ENCODE measurements around the gene TSPAN9.

TSPAN9 gene

GRCh38 chr12:3184485-3184884, 107.3 kb downstream of the TSPAN9 start:
- H3K27ac ChIP-seq (ENCODE audit: poor library complexity, severe bottlenecking): no peak overlapping the region
- no peaks in the 10 kb centered on the region for H3K27me3 ChIP-seq (ENCODE audit: insufficient read depth, poor library complexity, severe bottlenecking)
- H3K4me3 ChIP-seq (ENCODE audit: severe bottlenecking): no peak overlapping the region
- peak; percentile 60 for ATAC-seq (ENCODE audit: low read depth)
- DNase-seq (ENCODE audit: low spot score): no peak
- TF ChIP-seq CTCF (IDR thresholded peaks at IDR 0.05; ENCODE audit: poor library complexity, severe bottlenecking): no peak
- no peaks in the 10 kb centered on the region for H3K36me3 ChIP-seq (ENCODE audit: low read depth)
- no peaks in the 10 kb centered on the region for H3K9me3 ChIP-seq (ENCODE audit: severe bottlenecking)
- peaks cover 15% of the 10 kb centered on the region for H3K4me1 ChIP-seq (ENCODE audit: insufficient read depth, poor library complexity, severe bottlenecking)

GRCh38 chr12:3185260-3185870, 108.2 kb downstream of the TSPAN9 start:
- no peaks in the 10 kb centered on the region for H3K36me3 ChIP-seq (ENCODE audit: low read depth)
- no peak for TF ChIP-seq CTCF (IDR thresholded peaks at IDR 0.05; ENCODE audit: poor library complexity, severe bottlenecking)
- peaks cover 15% of the 10 kb centered on the region for H3K4me1 ChIP-seq (ENCODE audit: insufficient read depth, poor library complexity, severe bottlenecking)
- no peak overlapping the region for H3K27ac ChIP-seq (ENCODE audit: poor library complexity, severe bottlenecking)
- H3K9me3 ChIP-seq (ENCODE audit: severe bottlenecking): no peaks in the 10 kb centered on the region
- ATAC-seq (ENCODE audit: low read depth) (no peak), DNase-seq (ENCODE audit: low spot score) (no peak)
- no peaks in the 10 kb centered on the region for H3K27me3 ChIP-seq (ENCODE audit: insufficient read depth, poor library complexity, severe bottlenecking)
- H3K4me3 ChIP-seq (ENCODE audit: severe bottlenecking): no peak overlapping the region

GRCh38 chr12:3186546-3187215, 109.5 kb downstream of the TSPAN9 start:
- Histone ChIP-seq H3K4me1 (ENCODE audit: insufficient read depth, poor library complexity, severe bottlenecking) (peaks cover 15% of the 10 kb centered on the region), H3K4me3 (ENCODE audit: severe bottlenecking) (no peak overlapping the region), H3K27me3 (ENCODE audit: insufficient read depth, poor library complexity, severe bottlenecking) (no peaks in the 10 kb centered on the region), H3K9me3 (ENCODE audit: severe bottlenecking) (no peaks in the 10 kb centered on the region), H3K36me3 (ENCODE audit: low read depth) (no peaks in the 10 kb centered on the region), H3K27ac (ENCODE audit: poor library complexity, severe bottlenecking) (no peak overlapping the region)
- DNase-seq (ENCODE audit: low spot score) (no peak), ATAC-seq (ENCODE audit: low read depth) (no peak)
- no peak for TF ChIP-seq CTCF (IDR thresholded peaks at IDR 0.05; ENCODE audit: poor library complexity, severe bottlenecking)

- H3K4me1 ChIP-seq (ENCODE audit: insufficient read depth, poor library complexity, severe bottlenecking): peaks cover 15% of the 10 kb centered on the region
- no peaks in the 10 kb centered on the region for H3K27me3 ChIP-seq (ENCODE audit: insufficient read depth, poor library complexity, severe bottlenecking)
These were observed 110.9 kb downstream of the TSPAN9 start for GRCh38 chr12:3187846-3188770.

More at GRCh38 chr12:3187846-3188770, 110.9 kb downstream of the TSPAN9 start:
- ATAC-seq (ENCODE audit: low read depth): no peak
- no peak for TF ChIP-seq CTCF (IDR thresholded peaks at IDR 0.05; ENCODE audit: poor library complexity, severe bottlenecking)
- H3K9me3 ChIP-seq (ENCODE audit: severe bottlenecking): no peaks in the 10 kb centered on the region
- no peak for DNase-seq (ENCODE audit: low spot score)
- no peak overlapping the region for H3K27ac ChIP-seq (ENCODE audit: poor library complexity, severe bottlenecking)
- H3K36me3 ChIP-seq (ENCODE audit: low read depth): no peaks in the 10 kb centered on the region
- H3K4me3 ChIP-seq (ENCODE audit: severe bottlenecking): no peak overlapping the region
